NCI-H1436 (cell line): ENCODE measurements around the gene WFDC9.
"Not testable (repeated sequence)": the region's sequence is repeated elsewhere in the genome, so short reads cannot be mapped to it uniquely, and the experiment has no call there.

Source experiments
- DNase-seq: peaks from one replicate; lab custom pipeline; 2025; lab: John Stamatoyannopoulos, UW

Gene WFDC9

DNA sequence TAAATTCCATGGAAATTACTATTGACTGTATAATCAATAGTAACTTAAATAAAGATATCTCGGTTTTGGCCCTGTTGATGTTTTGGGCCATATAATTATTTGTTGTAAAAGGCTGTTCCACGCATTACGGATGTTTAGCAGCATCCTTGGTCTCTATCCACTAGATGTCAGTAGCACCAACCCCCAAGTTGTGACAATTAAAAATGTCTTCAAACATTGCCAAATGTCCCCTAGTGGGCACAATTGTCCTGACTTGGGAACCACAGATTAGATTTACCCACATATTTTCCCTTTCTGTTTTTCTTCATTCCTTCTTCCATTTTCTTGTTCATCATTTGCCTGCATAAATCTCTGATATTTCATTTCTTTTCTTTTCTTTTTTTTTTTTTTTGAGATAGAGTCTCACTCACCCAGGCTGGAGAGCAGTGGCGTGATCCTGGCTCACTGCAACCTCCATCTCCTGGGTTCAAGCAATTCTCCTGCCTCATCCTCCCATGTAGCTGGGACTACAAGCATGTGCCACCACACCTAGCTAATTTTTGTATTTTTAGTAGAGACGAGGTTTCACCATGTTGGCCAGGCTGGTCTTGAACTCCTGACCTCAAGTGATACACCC is 38.4 kb downstream of the WFDC9 start:
- peak; percentile 2 for DNase-seq

DNA sequence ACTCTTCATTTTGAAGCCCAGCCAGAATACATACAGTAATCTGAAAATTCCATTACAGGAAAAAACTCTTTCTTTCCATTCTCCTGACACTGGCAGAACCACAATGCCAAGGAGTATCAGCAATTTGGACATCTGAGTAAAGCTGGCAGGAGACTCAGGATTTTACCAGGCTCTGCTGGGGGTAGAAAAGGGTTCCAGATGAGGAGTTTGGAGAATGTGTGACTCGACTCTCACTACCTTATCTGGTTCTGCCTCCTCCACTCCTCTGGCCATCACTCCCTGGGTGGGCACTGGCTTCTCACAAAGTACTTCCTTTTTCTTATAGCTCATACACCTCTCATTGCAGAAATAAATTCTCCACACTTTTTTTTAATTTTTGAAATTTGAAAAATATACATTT is 41.4 kb downstream of the WFDC9 start:
- DNase-seq: no peak

DNA sequence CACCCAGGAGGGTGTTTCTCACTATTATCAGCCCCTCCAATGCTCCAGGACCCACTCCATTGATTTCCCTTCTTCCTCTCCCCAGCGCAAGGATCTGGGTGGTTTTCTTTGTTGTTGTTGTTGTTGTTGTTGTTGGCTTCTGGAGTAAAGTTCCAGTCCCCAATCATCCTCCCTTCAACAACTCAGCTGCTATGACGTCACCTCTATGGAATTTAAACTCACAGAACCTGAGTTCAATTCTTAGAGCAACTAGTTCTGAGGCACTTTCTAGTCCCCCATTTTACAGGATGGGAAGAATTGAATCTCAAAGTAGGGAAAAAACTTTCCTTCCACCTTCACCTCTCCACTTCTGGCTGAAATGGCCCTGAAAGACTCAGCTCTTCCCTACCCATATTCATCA is 42.3 kb downstream of the WFDC9 start:
- DNase-seq: no peak

DNA sequence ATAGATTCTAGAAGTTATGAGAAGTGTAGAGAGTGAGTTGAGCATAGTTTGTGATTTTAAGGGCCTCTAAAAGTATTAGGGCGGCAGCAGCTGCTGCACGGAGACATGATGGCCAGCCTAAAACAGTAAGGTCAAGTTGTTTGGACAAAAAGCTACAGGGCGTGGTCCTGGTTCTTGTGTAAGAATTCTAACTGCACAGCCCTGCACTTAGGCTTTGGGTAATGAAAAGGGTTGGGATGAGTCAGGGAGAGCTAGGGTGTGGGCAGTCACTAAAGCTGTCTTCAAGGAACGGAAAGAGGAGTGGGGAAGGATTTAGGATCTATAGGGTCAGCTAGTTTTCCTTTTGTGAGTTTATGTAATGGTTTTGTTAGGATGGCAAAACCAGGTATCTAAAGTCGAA is 45.1 kb downstream of the WFDC9 start:
- not testable (repeated sequence) for DNase-seq

DNA sequence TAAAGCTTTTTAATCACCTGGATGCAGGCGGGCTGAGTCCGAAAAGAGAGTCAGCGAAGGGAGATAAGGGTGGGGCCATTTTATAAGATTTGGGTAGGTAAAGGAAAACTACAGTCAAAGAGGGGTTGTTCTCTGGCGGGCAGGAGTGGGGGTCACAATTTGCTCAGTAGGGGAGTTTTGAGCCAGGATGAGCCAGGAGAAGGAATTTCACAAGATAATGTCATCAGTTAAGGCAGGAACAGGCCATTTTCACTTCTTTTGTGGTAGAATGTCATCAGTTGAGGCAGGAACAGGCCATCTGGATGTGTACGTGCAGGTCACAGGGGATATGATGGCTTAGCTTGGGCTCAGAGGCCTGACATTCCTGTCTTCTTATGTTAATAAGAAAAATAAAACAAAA is 46.8 kb downstream of the WFDC9 start:
- not testable (repeated sequence) for DNase-seq

DNA sequence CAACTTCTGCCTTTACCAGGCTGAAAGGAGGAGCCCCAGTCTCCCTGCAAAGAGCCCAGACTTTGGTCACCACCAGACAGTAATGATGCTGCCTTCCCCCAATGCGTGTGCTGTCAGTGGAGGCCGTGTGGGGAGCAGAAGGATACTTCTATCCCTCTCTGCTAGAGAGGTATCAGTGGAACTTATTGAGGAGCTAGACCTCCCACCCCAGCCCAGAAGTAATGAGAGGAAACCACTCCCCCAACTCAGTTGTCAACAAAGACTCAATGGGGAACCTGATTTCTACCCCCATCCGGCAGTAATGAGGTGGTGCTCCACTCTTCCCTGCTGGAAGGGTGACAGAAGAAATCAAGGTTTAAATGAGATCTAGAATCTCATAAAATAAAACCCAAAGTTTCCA is 47.6 kb downstream of the WFDC9 start:
- no peak for DNase-seq

DNA sequence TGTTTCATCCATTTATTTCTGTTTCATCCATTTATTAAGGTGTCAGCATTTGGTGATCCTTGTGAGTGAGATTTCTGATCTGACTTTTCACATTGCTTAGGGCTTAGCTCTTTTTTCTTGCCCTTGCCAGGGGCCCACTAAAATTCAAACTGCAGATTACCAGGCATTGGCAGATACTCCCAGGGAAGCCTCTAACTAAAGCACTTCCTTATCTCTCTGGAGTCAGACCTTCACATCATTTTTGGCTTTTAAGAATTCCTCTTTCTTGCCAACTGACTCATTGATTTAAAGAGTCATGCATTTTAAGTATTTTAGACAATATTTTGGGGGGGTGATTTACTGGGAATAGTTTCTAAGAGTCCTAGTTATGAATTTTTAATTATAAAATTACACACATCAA is 49.4 kb downstream of the WFDC9 start:
- DNase-seq: no peak

DNA sequence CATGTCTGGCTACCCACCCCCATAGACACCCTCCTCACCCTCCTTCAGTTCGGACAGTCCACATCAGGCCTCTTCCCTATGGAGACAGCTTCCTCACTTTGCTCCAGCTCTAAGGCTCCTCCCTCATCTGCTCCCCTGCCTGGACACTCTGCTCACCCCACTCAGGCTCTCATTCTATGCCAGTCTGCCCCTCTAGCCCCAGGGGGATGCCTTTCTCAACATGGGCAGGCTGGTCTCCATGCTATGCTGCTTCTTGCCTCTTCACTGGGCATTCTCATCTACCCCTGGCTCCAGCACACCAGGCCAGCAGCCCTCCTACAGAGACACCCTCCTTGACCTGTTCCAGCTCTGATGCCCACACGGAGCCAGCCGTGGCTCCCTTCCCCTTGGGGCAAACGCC is 51.9 kb downstream of the WFDC9 start, which contains the start of gene WFDC8:
TSS of gene WFDC8 (minus strand) at position 101 of the 400 bp plus-strand sequence. CDS start at position 64, 37 bp downstream.
- no peak for DNase-seq

DNA sequence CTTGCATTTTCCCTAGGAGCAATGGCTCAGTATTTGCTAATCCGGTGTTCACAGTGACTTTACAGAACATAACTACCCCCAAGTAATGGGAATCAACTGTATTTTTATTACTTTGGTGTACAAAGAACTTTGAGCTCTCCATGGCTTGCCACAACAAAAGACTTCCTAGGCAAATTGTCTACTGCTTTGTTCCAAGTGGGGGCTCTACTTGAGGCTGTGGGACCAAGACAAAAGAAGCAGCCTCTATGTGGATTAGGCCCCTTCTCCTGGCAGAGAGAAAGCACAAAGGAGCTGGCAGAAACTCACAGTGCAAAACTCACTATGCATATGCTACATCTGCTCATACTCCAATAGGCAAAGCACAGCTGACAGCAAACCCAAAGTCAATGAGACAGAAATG is 52.9 kb downstream of the WFDC9 start:
- no peak for DNase-seq

DNA sequence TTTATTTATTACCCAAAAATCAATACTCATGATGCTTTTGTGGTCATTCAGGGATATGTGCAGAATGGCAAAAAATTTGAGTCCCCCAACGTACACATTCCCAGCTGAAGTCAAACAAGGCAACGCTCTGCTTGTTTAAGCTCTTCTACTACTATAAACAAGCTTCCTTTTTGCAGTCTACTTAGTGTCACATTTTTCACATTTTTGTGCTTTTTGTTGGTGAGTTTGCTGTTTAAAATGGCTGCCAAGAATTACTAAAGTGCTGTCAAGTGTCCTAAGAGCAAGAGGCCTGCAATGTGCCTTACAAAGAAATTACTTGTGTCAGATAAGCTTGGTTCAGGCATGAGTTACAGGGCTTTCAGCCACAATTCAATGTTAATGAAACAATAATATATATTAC is 54.1 kb downstream of the WFDC9 start:
- DNase-seq: no peak

DNA sequence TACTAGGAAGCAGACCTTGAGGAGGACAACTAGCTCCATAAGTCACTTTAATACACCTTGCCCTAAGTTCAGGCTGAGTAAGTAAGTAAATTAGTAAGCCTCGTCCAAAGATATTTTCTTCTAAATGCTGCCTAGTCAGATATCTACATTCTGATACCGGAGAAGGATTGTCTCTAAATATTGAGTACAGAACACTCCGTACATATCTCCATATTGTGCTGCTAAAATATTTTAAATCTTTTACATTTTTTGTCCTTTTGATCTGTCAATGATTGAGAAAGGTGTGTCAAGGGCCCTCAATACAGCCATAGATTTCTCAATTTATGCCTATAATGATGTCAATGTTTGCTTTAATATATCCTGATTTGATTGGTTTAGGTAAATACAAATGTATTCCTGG is 55.2 kb downstream of the WFDC9 start:
- DNase-seq: no peak

DNA sequence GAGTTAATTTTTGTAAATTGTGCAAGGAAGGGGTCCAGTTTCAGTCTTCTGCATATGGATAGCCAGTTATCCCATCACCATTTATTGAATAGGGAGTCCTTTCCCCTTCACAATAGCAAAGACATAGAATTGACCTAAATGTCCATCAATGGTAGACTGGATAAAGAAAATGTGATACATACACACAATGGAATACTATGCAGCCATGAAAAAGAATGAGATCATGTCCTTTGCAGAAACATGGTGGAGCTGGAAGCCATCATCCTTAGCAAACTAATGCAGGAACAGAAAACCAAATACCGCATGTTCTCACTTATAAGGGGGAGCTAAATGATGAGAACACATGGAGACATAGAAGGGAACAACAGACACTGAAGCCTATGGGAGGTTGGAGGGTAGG is 61.4 kb downstream of the WFDC9 start:
- not testable (repeated sequence) for DNase-seq

DNA sequence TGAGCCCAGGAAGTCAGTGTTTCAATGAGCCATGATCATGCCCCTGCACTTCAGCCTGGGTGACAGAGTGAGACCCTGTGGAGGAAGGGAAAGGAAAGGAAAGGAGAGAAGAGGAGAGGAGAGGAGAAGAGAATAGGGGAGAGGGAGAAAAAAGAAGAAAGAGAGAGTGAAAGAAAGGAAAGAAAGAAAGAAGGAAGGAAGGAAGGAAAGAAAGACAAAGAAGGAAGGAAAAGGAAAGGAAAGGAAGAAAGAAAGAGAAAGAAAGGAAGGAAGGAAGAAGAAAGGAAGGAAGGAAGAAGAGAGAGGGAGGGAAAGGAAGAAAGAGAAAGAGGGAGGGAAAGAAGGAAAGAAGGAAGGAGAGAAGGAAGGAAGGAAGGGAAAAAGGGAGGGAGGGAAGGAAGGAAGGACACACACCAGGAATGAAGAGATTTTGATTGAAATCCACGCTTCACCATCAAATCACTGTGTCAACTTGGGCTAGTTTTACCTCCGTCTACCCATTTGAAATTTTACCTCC is 66.3 kb downstream of the WFDC9 start:
- DNase-seq: no peak
